SK-N-SH (cell line): Measurements from ENCODE around the gene FOSL1. TPM values are rescaled to one million over a fixed set of nuclear protein-coding genes. Genes with fewer than 3 reads are reported as not detected.

Experiments used
- CTCF ChIA-PET: fragments of 300-600, 350-600 bp; formaldehyde crosslinking; extraction: SDS; loops from one replicate; lab custom pipeline; 2021; lab: Yijun Ruan, JAX
- POLR2A ChIA-PET: fragments of 350-600 bp; sonication (Branson Sonifier 250); formaldehyde crosslinking; extraction: SDS; loops from one replicate; lab custom pipeline; 2020; ENCODE audit warnings: antibody characterized with exemption, inconsistent platforms; lab: Yijun Ruan, JAX
- DNase-seq: peaks from one replicate; pipeline ENCODE4 v3.0.0; 2012
- H2AFZ ChIP-seq: fragments of 200-600 bp; sonication (generic); 2 replicates; pipeline ENCODE4 v1.8.1; 2016; ENCODE audit warnings: antibody characterized with exemption, mild to moderate bottlenecking, low read depth
- H3F3A ChIP-seq: fragments of 200-600 bp; sonication (generic); replicated peaks from 2 replicates; pipeline ENCODE3; 2016; ENCODE audit warnings: antibody characterized with exemption, mild to moderate bottlenecking; ENCODE audit not compliant: insufficient read depth
- H3K27ac ChIP-seq, 2 experiments: fragments of 200-500 bp in 1 of 2; fragments of 200-600 bp in 1 of 2; sonication (Bioruptor generic) in 1 of 2; sonication (generic), shearing (Covaris generic) in 1 of 2; 2 replicates each; pipeline versions ENCODE4 v1.5.1 to v1.6.1; 2014 to 2016; ENCODE audit warnings: low read depth in 2 of 2, inconsistent platforms in 1 of 2, low read length in 1 of 2, mild to moderate bottlenecking in 1 of 2, mixed read lengths in 1 of 2
- H3K27me3 ChIP-seq: fragments of 200-600 bp; sonication (generic), shearing (Covaris generic); 2 replicates; pipeline ENCODE4 v1.6.1; 2016; ENCODE audit warnings: mixed run types; ENCODE audit not compliant: insufficient read depth
- H3K36me3 ChIP-seq, 2 experiments: fragments of 200-500 bp in 1 of 2; fragments of 200-600 bp in 1 of 2; sonication (Bioruptor generic) in 1 of 2; sonication (generic) in 1 of 2; replicated peaks in 1 of 2; 2 replicates each; pipeline versions ENCODE3 to v1.5.1; 2014 to 2016; ENCODE audit warnings: low read length in 1 of 2, mild to moderate bottlenecking in 1 of 2; ENCODE audit not compliant: insufficient read depth in 2 of 2, control insufficient read depth in 1 of 2
- H3K4me1 ChIP-seq, 2 experiments: fragments of 200-500 bp in 1 of 2; fragments of 200-600 bp in 1 of 2; sonication (Bioruptor generic) in 1 of 2; sonication (generic), shearing (Covaris generic) in 1 of 2; 2 replicates each; pipeline versions ENCODE4 v1.5.1 to v1.6.1; 2014 to 2016; ENCODE audit warnings: low read depth in 1 of 2, low read length in 1 of 2, mixed run types in 1 of 2; ENCODE audit not compliant: insufficient read depth in 2 of 2, control insufficient read depth in 1 of 2
- H3K4me2 ChIP-seq: fragments of 200-600 bp; sonication (generic), shearing (Covaris generic); 2 replicates; pipeline ENCODE4 v1.6.1; 2017; ENCODE audit warnings: mixed run types
- H3K4me3 ChIP-seq, 2 experiments: fragments of 200-500 bp in 1 of 2; fragments of 200-600 bp in 1 of 2; sonication (Bioruptor generic) in 1 of 2; sonication (generic), shearing (Covaris generic) in 1 of 2; 2 replicates each; pipeline versions ENCODE4 v1.5.1 to v1.8.1; 2014 to 2016; ENCODE audit warnings: low read depth in 2 of 2, inconsistent platforms in 1 of 2, low read length in 1 of 2, mild to moderate bottlenecking in 1 of 2, mixed read lengths in 1 of 2, moderate library complexity in 1 of 2
- H3K79me2 ChIP-seq: fragments of 200-600 bp; sonication (generic); 2 replicates; pipeline ENCODE4 v1.8.1; 2017; ENCODE audit warnings: mild to moderate bottlenecking; ENCODE audit not compliant: insufficient read depth
- H3K9ac ChIP-seq: fragments of 200-600 bp; sonication (generic); 2 replicates; pipeline ENCODE4 v1.6.1; 2017; ENCODE audit warnings: mixed run types
- H3K9me2 ChIP-seq: fragments of 200-600 bp; sonication (generic); 2 replicates; pipeline ENCODE4 v1.6.1; 2017; ENCODE audit warnings: mixed run types
- H3K9me3 ChIP-seq: fragments of 200-600 bp; sonication (generic); 2 replicates; pipeline ENCODE4 v1.6.1; 2017; ENCODE audit warnings: mixed run types, mild to moderate bottlenecking, moderate library complexity
- H4K20me1 ChIP-seq: fragments of 200-600 bp; sonication (generic); 2 replicates; pipeline ENCODE4 v1.6.1; 2017; ENCODE audit warnings: mild to moderate bottlenecking, mixed run types; ENCODE audit not compliant: insufficient read depth
- ELF1 ChIP-seq: IDR thresholded peaks from 2 replicates; pipeline ENCODE4 v1.4.0; 2012
- EZH2phosphoT487 ChIP-seq: fragments of 200-600 bp; sonication (generic); IDR thresholded peaks from 2 replicates; pipeline ENCODE4 v1.6.1; 2017; ENCODE audit warnings: low read depth, mixed run types, mild to moderate bottlenecking, antibody characterized with exemption, moderate library complexity, borderline replicate concordance
- FOSL2 ChIP-seq: IDR thresholded peaks from 2 replicates; pipeline ENCODE4 v1.4.0; 2012; ENCODE audit warnings: low read depth, mild to moderate bottlenecking, moderate library complexity, borderline replicate concordance
- FOXM1 ChIP-seq: IDR thresholded peaks from 2 replicates; pipeline ENCODE4 v1.4.0; 2012; ENCODE audit warnings: low read depth, mild to moderate bottlenecking
- GABPA ChIP-seq: IDR thresholded peaks from 2 replicates; pipeline ENCODE4 v1.4.0; 2012; ENCODE audit warnings: low read depth, mild to moderate bottlenecking
- MEF2A ChIP-seq: IDR thresholded peaks from 2 replicates; pipeline ENCODE4 v1.4.0; 2012; ENCODE audit warnings: low read depth, borderline replicate concordance
- MXI1 ChIP-seq: IDR thresholded peaks from 2 replicates; pipeline ENCODE4 v1.6.1; 2012; ENCODE audit warnings: mild to moderate bottlenecking, low read depth, low read length, improper control_type of control experiment
- NRF1 ChIP-seq: IDR thresholded peaks from 2 replicates; pipeline ENCODE4 v1.6.1; 2012; ENCODE audit warnings: low read depth, mild to moderate bottlenecking, low read length
- POLR2AphosphoS5 ChIP-seq: IDR thresholded peaks from 2 replicates; pipeline ENCODE4 v1.6.1; 2012; ENCODE audit warnings: low read depth, low read length
- RFX5 ChIP-seq: IDR thresholded peaks from 2 replicates; pipeline ENCODE4 v1.6.1; 2012; ENCODE audit warnings: mild to moderate bottlenecking, improper control_type of control experiment, low read length
- RXRA ChIP-seq: IDR thresholded peaks from 2 replicates; pipeline ENCODE4 v1.4.0; 2012; ENCODE audit warnings: low read depth, mild to moderate bottlenecking, borderline replicate concordance
- SIN3A ChIP-seq: IDR thresholded peaks from 2 replicates; pipeline ENCODE4 v1.6.1; 2012; ENCODE audit warnings: low read depth, mild to moderate bottlenecking, low read length, moderate library complexity, borderline replicate concordance
- TAF1 ChIP-seq: IDR thresholded peaks from 2 replicates; pipeline ENCODE4 v1.6.1; 2012; ENCODE audit warnings: low read depth, mild to moderate bottlenecking, low read length, moderate library complexity, borderline replicate concordance
- TCF12 ChIP-seq: IDR thresholded peaks from 2 replicates; pipeline ENCODE4 v1.4.0; 2012
- TEAD4 ChIP-seq: IDR thresholded peaks from 2 replicates; pipeline ENCODE4 v1.4.0; 2012; ENCODE audit warnings: mild to moderate bottlenecking, borderline replicate concordance; ENCODE audit not compliant: insufficient read depth
- YY1 ChIP-seq: IDR thresholded peaks from 2 replicates; pipeline ENCODE4 v1.4.0; 2012; ENCODE audit warnings: low read depth, mild to moderate bottlenecking
- WGBS: methylation state at CpG from one replicate; pipeline ENCODE4 v1.1.6; 2017; ENCODE audit warnings: low lambda C conversion rate; 5-methylcytosine and 5-hydroxymethylcytosine counted together
- polyA plus RNA-seq, 3 experiments: library from polyadenylated mRNA; depleted of rRNA; stranded (reverse); fragments of >200 nt; gene quantifications; 2 replicates each; pipeline ENCODE4 v1.2.3, GENCODE V29; 2012
- TF ChIP-seq, protein P1 (sequence below): fragments of 150-350 bp; IDR thresholded peaks from 2 replicates; pipeline ENCODE4 v1.6.1; 2017; ENCODE audit warnings: antibody characterized with exemption, low read length, low read depth, borderline replicate concordance
- TF ChIP-seq, protein P2 (sequence below): IDR thresholded peaks from 2 replicates; pipeline ENCODE4 v1.4.0; 2012; ENCODE audit warnings: low read depth, borderline replicate concordance
- TF ChIP-seq, protein P3 (sequence below): IDR thresholded peaks from 2 replicates; pipeline ENCODE4 v1.4.0; 2012; ENCODE audit warnings: low read depth

The FOSL1 gene
- polyA plus RNA-seq, 1 of the 3 experiments (the other 2 are of a cell fraction), result 30.1 TPM

DNA sequence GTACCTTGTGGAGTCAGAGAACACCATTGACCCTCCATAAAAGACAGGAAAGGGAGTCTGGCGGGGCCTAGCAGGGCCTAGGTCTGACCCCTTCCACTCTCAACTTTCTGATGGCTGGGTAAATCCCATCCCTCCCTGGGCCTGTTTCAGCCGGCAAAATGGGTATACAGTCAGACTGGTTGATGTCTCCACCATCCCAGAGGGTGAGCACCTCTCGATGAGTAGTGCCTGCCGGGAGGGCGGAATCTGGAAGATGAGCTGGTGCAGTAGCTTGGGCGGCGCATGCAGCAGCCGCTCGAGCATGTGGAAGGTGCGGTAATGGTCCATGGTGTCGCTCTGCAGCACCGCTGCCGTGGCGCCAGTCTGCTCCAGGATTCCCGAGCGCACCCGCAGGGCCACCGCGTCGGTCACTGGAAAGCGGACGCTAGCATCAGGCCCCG lies 12.4 kb downstream of the FOSL1 start:
- 0% methylated on average over 13 of the region's 23 CpGs for WGBS
- peaks cover 39 to 41% of the 10 kb centered on the region in 2 experiments for H3K36me3 ChIP-seq
- no peak for TF ChIP-seq SIN3A
- TF ChIP-seq, protein P1, sequence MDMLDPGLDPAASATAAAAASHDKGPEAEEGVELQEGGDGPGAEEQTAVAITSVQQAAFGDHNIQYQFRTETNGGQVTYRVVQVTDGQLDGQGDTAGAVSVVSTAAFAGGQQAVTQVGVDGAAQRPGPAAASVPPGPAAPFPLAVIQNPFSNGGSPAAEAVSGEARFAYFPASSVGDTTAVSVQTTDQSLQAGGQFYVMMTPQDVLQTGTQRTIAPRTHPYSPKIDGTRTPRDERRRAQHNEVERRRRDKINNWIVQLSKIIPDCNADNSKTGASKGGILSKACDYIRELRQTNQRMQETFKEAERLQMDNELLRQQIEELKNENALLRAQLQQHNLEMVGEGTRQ, result no peak
- TF ChIP-seq MEF2A, result no peak
- no peak for TF ChIP-seq NRF1
- TF ChIP-seq, protein P2, sequence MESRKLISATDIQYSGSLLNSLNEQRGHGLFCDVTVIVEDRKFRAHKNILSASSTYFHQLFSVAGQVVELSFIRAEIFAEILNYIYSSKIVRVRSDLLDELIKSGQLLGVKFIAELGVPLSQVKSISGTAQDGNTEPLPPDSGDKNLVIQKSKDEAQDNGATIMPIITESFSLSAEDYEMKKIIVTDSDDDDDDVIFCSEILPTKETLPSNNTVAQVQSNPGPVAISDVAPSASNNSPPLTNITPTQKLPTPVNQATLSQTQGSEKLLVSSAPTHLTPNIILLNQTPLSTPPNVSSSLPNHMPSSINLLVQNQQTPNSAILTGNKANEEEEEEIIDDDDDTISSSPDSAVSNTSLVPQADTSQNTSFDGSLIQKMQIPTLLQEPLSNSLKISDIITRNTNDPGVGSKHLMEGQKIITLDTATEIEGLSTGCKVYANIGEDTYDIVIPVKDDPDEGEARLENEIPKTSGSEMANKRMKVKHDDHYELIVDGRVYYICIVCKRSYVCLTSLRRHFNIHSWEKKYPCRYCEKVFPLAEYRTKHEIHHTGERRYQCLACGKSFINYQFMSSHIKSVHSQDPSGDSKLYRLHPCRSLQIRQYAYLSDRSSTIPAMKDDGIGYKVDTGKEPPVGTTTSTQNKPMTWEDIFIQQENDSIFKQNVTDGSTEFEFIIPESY, result no peak
- TF ChIP-seq, protein P3, sequence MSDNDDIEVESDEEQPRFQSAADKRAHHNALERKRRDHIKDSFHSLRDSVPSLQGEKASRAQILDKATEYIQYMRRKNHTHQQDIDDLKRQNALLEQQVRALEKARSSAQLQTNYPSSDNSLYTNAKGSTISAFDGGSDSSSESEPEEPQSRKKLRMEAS, result no peak; the same call in 1 of the 2 replicates
- TF ChIP-seq YY1, result no peak
- no peak for TF ChIP-seq EZH2phosphoT487
- peak; percentile 18; the same call in 1 of the 2 replicates for TF ChIP-seq MXI1
- TF ChIP-seq, all 33 proteins: peak for 1
- Histone ChIP-seq H3K9me2 (no peaks in the 10 kb centered on the region), H3K4me3 (peak overlapping the region; percentile 56 to 82), H3K27ac (peak overlapping the region; percentile 80 to 94), H3K9ac (peak overlapping the region; percentile 73), H3K79me2 (peaks cover 55% of the 10 kb centered on the region), H2AFZ (peak overlapping the region; percentile 82; the same call in 1 of the 2 replicates), H3F3A (peaks cover 56% of the 10 kb centered on the region), H3K4me2 (peak overlapping the region; percentile 98), H3K27me3 (no peaks in the 10 kb centered on the region), H3K4me1 (peaks cover 35 to 48% of the 10 kb centered on the region in 2 experiments), H3K9me3 (no peaks in the 10 kb centered on the region), H4K20me1 (peaks cover 19% of the 10 kb centered on the region)
- DNase-seq, result no peak
- CTCF ChIA-PET, result interaction anchor here (0.7 to 15.2 kb wide), 35 partner anchors 10 to 273 kb away, joined by 3 to 374 read pairs (median 5); partner anchors contain the start of genes C11orf68, CFL1, CTSW and DRAP1
- POLR2A ChIA-PET, result interaction anchor here (0.7 to 3.8 kb wide), 8 partner anchors 9 to 176 kb away, joined by 3 to 46 read pairs (median 4); partner anchors contain the start of genes BANF1, CFL1, EIF1AD and KAT5

DNA sequence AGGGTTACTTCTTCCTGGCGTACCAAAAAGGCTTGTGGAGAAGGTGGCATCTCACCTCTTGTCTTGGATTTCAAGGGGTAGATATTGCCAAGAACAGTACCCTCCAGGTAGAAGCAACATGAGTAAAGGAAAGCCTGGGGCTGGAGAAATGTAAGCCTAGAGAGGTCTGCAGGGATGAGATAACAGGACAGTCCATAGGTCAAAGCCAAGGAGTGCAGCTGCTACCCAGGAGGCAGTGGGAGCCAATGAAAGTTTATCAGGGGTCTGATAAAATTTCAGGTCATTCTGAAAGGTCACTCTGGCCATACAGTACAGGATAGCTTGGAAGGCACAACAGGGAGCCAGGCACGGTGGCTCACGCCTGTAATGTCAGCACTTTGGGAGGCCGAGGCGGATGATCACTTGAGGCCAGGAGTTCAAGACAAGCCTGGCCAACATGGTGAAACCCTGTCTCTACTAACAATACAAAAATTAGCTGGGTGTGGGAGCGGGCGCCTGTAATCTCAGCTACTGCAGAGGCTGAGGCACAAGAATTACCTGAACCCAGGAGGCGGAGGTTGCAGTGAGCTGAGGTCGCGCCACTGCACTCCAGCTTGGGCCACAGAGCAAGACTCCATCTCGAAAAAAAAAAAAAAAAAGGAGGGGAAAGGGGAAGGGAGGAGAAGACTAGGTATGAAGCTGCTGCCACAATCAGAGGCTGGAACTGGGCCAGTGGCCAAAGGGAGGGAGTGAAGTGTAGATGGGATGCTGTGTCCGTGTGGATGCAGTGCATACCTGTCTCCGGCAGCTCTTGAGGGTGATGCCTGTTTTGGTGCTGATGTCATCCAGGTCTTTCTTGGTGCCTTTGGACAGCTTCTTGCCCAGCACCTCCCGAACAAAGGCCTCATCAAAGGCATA lies 13.1 kb downstream of the FOSL1 start:
- Histone ChIP-seq H3K9me2 (no peaks in the 10 kb centered on the region), H3K9me3 (no peaks in the 10 kb centered on the region), H3K27ac (peak overlapping the region; percentile 80 to 94), H3K79me2 (peaks cover 48% of the 10 kb centered on the region), H3K9ac (peak overlapping the region; percentile 73), H3F3A (peaks cover 50% of the 10 kb centered on the region), H3K4me3 (peak overlapping the region; percentile 56 to 82), H4K20me1 (peaks cover 13% of the 10 kb centered on the region), H2AFZ (no peak overlapping the region), H3K4me2 (peak overlapping the region; percentile 98), H3K27me3 (no peaks in the 10 kb centered on the region), H3K36me3 (peaks cover 36 to 45% of the 10 kb centered on the region in 2 experiments), H3K4me1 (peaks cover 29 to 41% of the 10 kb centered on the region in 2 experiments)
- CTCF ChIA-PET, result interaction anchor here (0.5 to 15.2 kb wide), 18 partner anchors 9 to 425 kb away, joined by 3 to 374 read pairs (median 8); partner anchors contain the start of genes CFL1, CTSW, EFEMP2 and FOSL1
- POLR2A ChIA-PET, result interaction anchor here (0.6 to 1.5 kb wide), 2 partner anchors 27 to 78 kb away, joined by 3 to 5 read pairs; partner anchors contain the start of gene MUS81
- DNase-seq, result no peak
- WGBS, result 75% methylated on average over 14 of the region's 14 CpGs
- TF ChIP-seq ELF1, result no peak
- TF ChIP-seq, protein P1, result no peak
- TF ChIP-seq RXRA, result no peak
- no peak for TF ChIP-seq POLR2AphosphoS5
- no peak for TF ChIP-seq TAF1
- TF ChIP-seq YY1, result no peak
- no peak for TF ChIP-seq MXI1
- no peak for TF ChIP-seq MEF2A
- TF ChIP-seq RFX5, result no peak
- TF ChIP-seq FOXM1, result no peak
- TF ChIP-seq GABPA, result no peak
- TF ChIP-seq TEAD4, result no peak
- no peak for TF ChIP-seq TCF12
- no peak for TF ChIP-seq FOSL2
